ENCODE measurements around the gene SRSF7.
"Not testable (repeated sequence)": the region's sequence is repeated elsewhere in the genome, so short reads cannot be mapped to it uniquely, and the experiment has no call there.

Gene SRSF7

DNA sequence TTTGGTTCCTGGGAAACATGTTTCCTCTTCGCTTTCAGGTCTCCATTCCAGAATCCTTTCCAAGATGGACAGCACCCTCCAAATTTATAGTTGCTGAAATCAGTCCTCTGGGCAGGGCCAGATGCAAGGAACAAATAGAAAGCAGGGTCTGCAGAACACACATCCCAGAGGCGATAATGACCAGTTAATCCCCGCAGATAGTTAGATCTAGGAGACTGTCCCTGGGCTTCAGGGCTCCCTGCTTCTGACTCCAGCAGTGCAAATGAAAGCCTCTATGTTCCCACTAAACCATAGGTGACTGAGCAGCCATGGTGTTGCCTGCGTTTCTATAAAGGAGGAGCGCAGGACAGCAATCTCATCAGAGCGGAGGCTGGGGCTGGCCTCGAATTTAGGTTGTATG lies 38.7 kb downstream of the SRSF7 start:
- DNase-seq (ENCODE audit: insufficient read length, low spot score), result no peak
- FAIRE-seq, result no peak
- TF ChIP-seq POLR2A (IDR thresholded peaks at IDR 0.05; ENCODE audit: low read depth, low read length), result no peak

- FAIRE-seq (no peak), DNase-seq (ENCODE audit: insufficient read length, low spot score) (no peak)
- TF ChIP-seq POLR2A (IDR thresholded peaks at IDR 0.05; ENCODE audit: low read depth, low read length), result no peak
These were observed 39.6 kb downstream of the SRSF7 start for GRCh38 chr2:38711558-38711957.

- no peak for FAIRE-seq
- DNase-seq (ENCODE audit: insufficient read length, low spot score), result no peak
- TF ChIP-seq POLR2A (IDR thresholded peaks at IDR 0.05; ENCODE audit: low read depth, low read length), result no peak
These were observed 41.5 kb downstream of the SRSF7 start for GRCh38 chr2:38709567-38710194.

- DNase-seq (ENCODE audit: insufficient read length, low spot score) (no peak), FAIRE-seq (no peak)
- no peak for TF ChIP-seq POLR2A (IDR thresholded peaks at IDR 0.05; ENCODE audit: low read depth, low read length)
These were observed 42.1 kb downstream of the SRSF7 start for GRCh38 chr2:38708900-38709566.

- DNase-seq (ENCODE audit: insufficient read length, low spot score); FAIRE-seq: not testable (repeated sequence)
These were observed 42.7 kb downstream of the SRSF7 start for GRCh38 chr2:38708491-38708890.

- DNase-seq (ENCODE audit: insufficient read length, low spot score), result no peak
- FAIRE-seq, result no peak
- TF ChIP-seq POLR2A (IDR thresholded peaks at IDR 0.05; ENCODE audit: low read depth, low read length), result no peak
These were observed 44.3 kb downstream of the SRSF7 start for GRCh38 chr2:38706846-38707345.

DNA sequence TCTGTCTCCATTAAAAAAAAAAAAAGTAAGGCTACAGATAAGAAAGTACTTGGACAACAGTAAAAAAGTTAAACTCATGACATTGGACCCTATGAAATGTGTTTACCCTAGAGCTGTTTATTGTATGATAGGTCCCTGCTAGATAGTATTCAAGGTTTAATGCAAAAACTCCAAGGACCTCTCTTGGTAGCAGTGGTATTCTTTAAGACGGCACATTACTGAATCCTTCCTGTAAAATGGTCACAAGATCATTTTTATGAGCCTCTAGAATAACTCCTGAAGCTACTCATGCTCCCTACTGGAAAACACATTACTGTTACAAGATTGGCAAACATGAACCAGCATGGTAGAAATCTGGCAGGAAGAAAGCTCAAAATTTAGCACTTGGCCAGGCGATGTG lies 46.5 kb downstream of the SRSF7 start:
- TF ChIP-seq POLR2A (IDR thresholded peaks at IDR 0.05; ENCODE audit: low read depth, low read length), result no peak
- FAIRE-seq (no peak), DNase-seq (ENCODE audit: insufficient read length, low spot score) (no peak)

DNA sequence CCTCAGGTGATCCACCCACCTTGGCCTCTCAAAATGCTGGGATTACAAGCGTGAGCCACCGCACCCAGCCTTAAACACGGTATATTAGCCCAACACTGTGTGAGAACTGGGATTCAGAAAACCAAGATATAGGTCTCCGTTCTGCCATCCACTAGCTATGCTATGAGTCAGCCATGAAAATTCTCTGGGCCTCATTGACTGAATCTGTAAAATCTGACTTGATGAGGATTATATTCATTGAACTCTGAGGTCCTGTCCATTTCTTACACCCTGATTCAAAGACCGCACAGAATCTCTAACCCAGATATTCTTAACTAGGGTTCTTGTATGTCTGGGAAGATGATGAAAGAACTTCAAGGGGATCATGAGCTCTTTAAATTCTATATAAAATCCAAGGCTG lies 47.8 kb downstream of the SRSF7 start:
- not testable (repeated sequence) for DNase-seq (ENCODE audit: insufficient read length, low spot score); FAIRE-seq

GRCh38 chr2:38702413-38702812 lies 48.7 kb downstream of the SRSF7 start:
- TF ChIP-seq POLR2A (IDR thresholded peaks at IDR 0.05; ENCODE audit: low read depth, low read length), result no peak
- FAIRE-seq, result peak; percentile 96
- DNase-seq (ENCODE audit: insufficient read length, low spot score), result peak; percentile 47

GRCh38 chr2:38701542-38701941 lies 49.6 kb downstream of the SRSF7 start:
- DNase-seq (ENCODE audit: insufficient read length, low spot score), result no peak
- TF ChIP-seq POLR2A (IDR thresholded peaks at IDR 0.05; ENCODE audit: low read depth, low read length), result no peak
- FAIRE-seq, result no peak

DNA sequence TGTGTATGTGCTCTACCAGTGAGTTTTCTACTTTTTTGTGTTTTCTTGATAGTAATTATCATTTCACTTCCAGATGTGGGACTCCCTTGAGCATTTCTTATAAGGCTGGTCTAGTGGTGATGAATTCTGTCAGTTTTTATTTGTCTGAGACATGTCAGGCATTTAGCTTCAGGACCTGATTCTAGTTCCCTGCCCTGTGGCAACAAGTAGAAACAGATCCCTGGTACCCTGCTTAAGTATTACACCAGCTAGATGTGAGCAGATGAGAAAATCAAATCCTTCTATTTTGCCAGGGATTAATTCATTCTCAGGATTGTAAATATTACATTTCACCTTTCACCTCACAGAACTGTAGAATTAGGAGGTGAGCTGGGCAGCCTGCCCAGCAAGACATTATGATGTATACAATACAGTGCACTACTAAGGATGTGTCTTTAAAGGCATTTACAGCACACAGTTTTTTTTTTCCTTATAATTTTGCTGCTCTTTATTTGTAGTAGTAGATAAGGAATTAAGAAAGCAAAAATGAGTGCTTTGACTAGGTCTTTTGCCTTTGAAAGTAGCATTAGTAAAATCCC lies 50.2 kb downstream of the SRSF7 start:
- no peak for DNase-seq (ENCODE audit: insufficient read length, low spot score)
- peak; percentile 67 for FAIRE-seq
- no peak for TF ChIP-seq POLR2A (IDR thresholded peaks at IDR 0.05; ENCODE audit: low read depth, low read length)

GRCh38 chr2:38700113-38700785 lies 50.9 kb downstream of the SRSF7 start:
- no peak for DNase-seq (ENCODE audit: insufficient read length, low spot score)

GRCh38 chr2:38698467-38699003 lies 52.6 kb downstream of the SRSF7 start:
- DNase-seq (ENCODE audit: insufficient read length, low spot score), result no peak
- no peak for TF ChIP-seq POLR2A (IDR thresholded peaks at IDR 0.05; ENCODE audit: low read depth, low read length)
- no peak for FAIRE-seq

More at GRCh38 chr2:38700113-38700785, 50.9 kb downstream of the SRSF7 start:
- no peak for TF ChIP-seq POLR2A (IDR thresholded peaks at IDR 0.05; ENCODE audit: low read depth, low read length)
- no peak for FAIRE-seq

Data from H54 (cell line).